WTC11 (cell line): Measurements from ENCODE around the gene IRAG1. TPM values are rescaled to one million over a fixed set of nuclear protein-coding genes. Genes with fewer than 3 reads are reported as not detected.

ENCODE experiments used
- ATAC-seq: fragments of 200-7000 bp; cut with Tn5 transposase; 2 replicates; pipeline ENCODE4 v1.10.0; 2021; ENCODE audit warnings: mild to moderate bottlenecking, moderate library complexity
- CTCF ChIA-PET: fragments of 300-600 bp; sonication (Branson Sonifier 250); formaldehyde crosslinking; loops from one replicate; lab custom pipeline; 2021; ENCODE audit warnings: antibody characterized with exemption; lab: Charles Lee
- POLR2A ChIA-PET: fragments of 350-600 bp; sonication (Branson Sonifier 250); formaldehyde crosslinking; loops from one replicate; lab custom pipeline; 2021; ENCODE audit warnings: antibody characterized with exemption; lab: Charles Lee
- DNase-seq: peaks from one replicate; pipeline ENCODE4 v3.0.0; 2021; ENCODE audit warnings: low spot score
- H3K27ac Mint-ChIP-seq: 2 replicates; pipeline ENCODE4 v1.8.0; 2021; ENCODE audit warnings: mixed read lengths
- H3K27me3 Mint-ChIP-seq: 2 replicates; pipeline ENCODE4 v1.8.0; 2021; ENCODE audit warnings: low read depth, mild to moderate bottlenecking, moderate library complexity, mixed read lengths
- H3K36me3 Mint-ChIP-seq: 2 replicates; pipeline ENCODE4 v1.8.0; 2021; ENCODE audit warnings: mixed read lengths
- H3K4me1 Mint-ChIP-seq: 2 replicates; pipeline ENCODE4 v1.8.0; 2022; ENCODE audit warnings: mixed read lengths
- H3K4me3 Mint-ChIP-seq: 2 replicates; pipeline ENCODE4 v1.8.0; 2021; ENCODE audit warnings: mild to moderate bottlenecking, moderate library complexity, mixed read lengths
- H3K9me3 Mint-ChIP-seq: 2 replicates; pipeline ENCODE4 v1.8.0; 2021; ENCODE audit warnings: mixed read lengths
- GRHL2 ChIP-seq: fragments of 250-450 bp; sonication (Bioruptor Pico); IDR thresholded peaks from 2 replicates; pipeline ENCODE4 v1.8.0; 2022; ENCODE audit warnings: mild to moderate bottlenecking, moderate library complexity; ENCODE audit not compliant: insufficient replicate concordance, severe bottlenecking
- NFATC4 ChIP-seq: fragments of 250-450 bp; sonication (Bioruptor Pico); IDR thresholded peaks from 2 replicates; pipeline ENCODE4 v1.9.0; 2021; ENCODE audit warnings: mild to moderate bottlenecking
- NFE2L1 ChIP-seq: sonication (generic); formaldehyde crosslinking; IDR thresholded peaks from 2 replicates; pipeline ENCODE4 v1.8.1; 2023; ENCODE audit warnings: missing genetic modification reagents
- NR2C2 ChIP-seq: sonication (generic); formaldehyde crosslinking; IDR thresholded peaks from 2 replicates; pipeline ENCODE4 v1.8.0; 2022; ENCODE audit warnings: mild to moderate bottlenecking, missing genetic modification reagents
- PRRX2 ChIP-seq: fragments of 250-450 bp; sonication (Bioruptor Pico); IDR thresholded peaks from 2 replicates; pipeline ENCODE4 v1.8.0; 2021; ENCODE audit warnings: mild to moderate bottlenecking
- SP1 ChIP-seq: sonication (generic); formaldehyde crosslinking; conservative IDR thresholded peaks from 2 replicates; pipeline ENCODE4 v1.8.1; 2022; ENCODE audit warnings: missing genetic modification reagents
- TEAD1 ChIP-seq: sonication (generic); formaldehyde crosslinking; IDR thresholded peaks from 2 replicates; pipeline ENCODE4 v1.8.0; 2022; ENCODE audit warnings: mild to moderate bottlenecking, missing genetic modification reagents
- TEAD4 ChIP-seq: sonication (generic); formaldehyde crosslinking; IDR thresholded peaks from 2 replicates; pipeline ENCODE4 v1.8.0; 2022; ENCODE audit warnings: mild to moderate bottlenecking, missing genetic modification reagents
- ZNF121 ChIP-seq: sonication (generic); formaldehyde crosslinking; IDR thresholded peaks from 2 replicates; pipeline ENCODE4 v1.8.0; 2023; ENCODE audit warnings: missing genetic modification reagents
- ZNF263 ChIP-seq: sonication (generic); formaldehyde crosslinking; IDR thresholded peaks from 2 replicates; pipeline ENCODE4 v1.8.1; 2022; ENCODE audit warnings: low read depth, mild to moderate bottlenecking, moderate library complexity, missing genetic modification reagents
- ZNF317 ChIP-seq: sonication (generic); formaldehyde crosslinking; IDR thresholded peaks from 2 replicates; pipeline ENCODE4 v1.8.1; 2023; ENCODE audit warnings: low read depth, mild to moderate bottlenecking, moderate library complexity, missing genetic modification reagents, borderline replicate concordance
- ZNF423 ChIP-seq: fragments of 250-450 bp; sonication (Bioruptor Pico); IDR thresholded peaks from 2 replicates; pipeline ENCODE4 v2.1.2; 2022; ENCODE audit warnings: mild to moderate bottlenecking, moderate library complexity
- total RNA-seq: library from RNA; stranded (reverse); gene quantifications from 3 replicates; pipeline ENCODE4 v1.2.3, GENCODE V29; 2021
- TF ChIP-seq, protein P1 (sequence below): sonication (generic); formaldehyde crosslinking; IDR thresholded peaks from 2 replicates; pipeline ENCODE4 v1.8.0; 2022; ENCODE audit warnings: mild to moderate bottlenecking, missing genetic modification reagents
- TF ChIP-seq, protein P2 (sequence below): fragments of 250-450 bp; sonication (Bioruptor Pico); IDR thresholded peaks from 2 replicates; pipeline ENCODE4 v2.1.2; 2022; ENCODE audit warnings: mild to moderate bottlenecking, moderate library complexity
- TF ChIP-seq, protein P3 (sequence below): sonication (generic); formaldehyde crosslinking; IDR thresholded peaks from 2 replicates; pipeline ENCODE4 v1.8.0; 2022; ENCODE audit warnings: missing genetic modification reagents
- TF ChIP-seq, protein P4 (sequence below): sonication (generic); formaldehyde crosslinking; IDR thresholded peaks from 2 replicates; pipeline ENCODE4 v1.8.0; 2023; ENCODE audit warnings: missing genetic modification reagents
- TF ChIP-seq, protein P5 (sequence below): fragments of 200-600 bp; IDR thresholded peaks from 2 replicates; pipeline ENCODE4 v1.8.0; 2022; ENCODE audit warnings: antibody characterized with exemption
- TF ChIP-seq, protein P6 (sequence below): fragments of 250-450 bp; sonication (Bioruptor Pico); conservative IDR thresholded peaks from 2 replicates; pipeline ENCODE4 v1.9.0; 2021; ENCODE audit warnings: mild to moderate bottlenecking

IRAG1 gene
- total RNA-seq, 1 experiment from 2014 or later = 2.8 TPM

DNA sequence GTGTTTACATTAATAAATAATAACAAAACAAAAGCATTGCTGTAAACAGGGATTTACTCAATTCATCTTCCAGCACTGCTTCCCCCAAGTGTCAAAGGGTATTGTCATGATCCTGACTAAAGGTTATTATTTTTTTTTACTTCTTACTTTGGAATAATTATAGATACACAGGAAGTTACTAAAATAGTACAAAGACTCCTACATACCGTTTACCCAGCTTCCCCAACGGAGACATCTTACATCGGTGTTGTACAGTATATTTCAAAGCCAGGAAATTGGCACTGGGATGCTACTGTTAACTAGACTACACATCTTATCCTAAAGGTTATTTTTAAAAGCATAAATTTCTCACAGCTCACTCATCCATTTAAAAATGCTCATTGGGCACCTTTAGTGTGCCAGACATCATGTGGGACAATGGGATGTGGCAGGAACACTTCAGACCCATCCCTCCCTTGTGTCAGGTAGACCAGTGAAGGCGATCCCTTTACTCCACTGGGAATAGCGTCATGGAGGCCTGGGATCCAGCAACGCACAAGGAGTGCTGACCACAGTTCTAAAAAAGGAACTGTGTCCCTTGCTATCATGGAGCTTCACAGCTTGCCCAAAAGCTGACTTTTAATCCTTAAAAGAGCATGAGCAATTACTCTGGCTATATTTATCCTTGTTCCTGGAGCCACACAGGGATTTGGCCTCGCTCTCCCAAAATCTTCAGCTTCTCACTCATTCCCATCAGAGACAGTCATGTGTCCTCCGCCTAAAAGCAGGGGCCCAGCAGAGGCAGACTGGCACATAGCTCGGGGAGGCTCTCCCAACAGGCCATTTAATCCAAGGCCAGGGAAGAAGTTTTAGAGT lies 3.1 kb upstream of the IRAG1 start (continued):
- TF ChIP-seq, protein P1, sequence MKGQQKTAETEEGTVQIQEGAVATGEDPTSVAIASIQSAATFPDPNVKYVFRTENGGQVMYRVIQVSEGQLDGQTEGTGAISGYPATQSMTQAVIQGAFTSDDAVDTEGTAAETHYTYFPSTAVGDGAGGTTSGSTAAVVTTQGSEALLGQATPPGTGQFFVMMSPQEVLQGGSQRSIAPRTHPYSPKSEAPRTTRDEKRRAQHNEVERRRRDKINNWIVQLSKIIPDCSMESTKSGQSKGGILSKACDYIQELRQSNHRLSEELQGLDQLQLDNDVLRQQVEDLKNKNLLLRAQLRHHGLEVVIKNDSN = no peak
- TF ChIP-seq ZNF423 (CRISPR knock-in tag) (no peak), NR2C2 (CRISPR knock-in tag) (no peak), TEAD1 (CRISPR knock-in tag) (no peak), PRRX2 (no peak), GRHL2 (CRISPR knock-in tag) (no peak)
- TF ChIP-seq, protein P2, sequence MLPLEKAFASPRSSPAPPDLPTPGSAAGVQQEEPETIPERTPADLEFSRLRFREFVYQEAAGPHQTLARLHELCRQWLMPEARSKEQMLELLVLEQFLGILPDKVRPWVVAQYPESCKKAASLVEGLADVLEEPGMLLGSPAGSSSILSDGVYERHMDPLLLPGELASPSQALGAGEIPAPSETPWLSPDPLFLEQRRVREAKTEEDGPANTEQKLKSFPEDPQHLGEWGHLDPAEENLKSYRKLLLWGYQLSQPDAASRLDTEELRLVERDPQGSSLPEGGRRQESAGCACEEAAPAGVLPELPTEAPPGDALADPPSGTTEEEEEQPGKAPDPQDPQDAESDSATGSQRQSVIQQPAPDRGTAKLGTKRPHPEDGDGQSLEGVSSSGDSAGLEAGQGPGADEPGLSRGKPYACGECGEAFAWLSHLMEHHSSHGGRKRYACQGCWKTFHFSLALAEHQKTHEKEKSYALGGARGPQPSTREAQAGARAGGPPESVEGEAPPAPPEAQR (CRISPR knock-in tag) = no peak
- TF ChIP-seq, protein P3, sequence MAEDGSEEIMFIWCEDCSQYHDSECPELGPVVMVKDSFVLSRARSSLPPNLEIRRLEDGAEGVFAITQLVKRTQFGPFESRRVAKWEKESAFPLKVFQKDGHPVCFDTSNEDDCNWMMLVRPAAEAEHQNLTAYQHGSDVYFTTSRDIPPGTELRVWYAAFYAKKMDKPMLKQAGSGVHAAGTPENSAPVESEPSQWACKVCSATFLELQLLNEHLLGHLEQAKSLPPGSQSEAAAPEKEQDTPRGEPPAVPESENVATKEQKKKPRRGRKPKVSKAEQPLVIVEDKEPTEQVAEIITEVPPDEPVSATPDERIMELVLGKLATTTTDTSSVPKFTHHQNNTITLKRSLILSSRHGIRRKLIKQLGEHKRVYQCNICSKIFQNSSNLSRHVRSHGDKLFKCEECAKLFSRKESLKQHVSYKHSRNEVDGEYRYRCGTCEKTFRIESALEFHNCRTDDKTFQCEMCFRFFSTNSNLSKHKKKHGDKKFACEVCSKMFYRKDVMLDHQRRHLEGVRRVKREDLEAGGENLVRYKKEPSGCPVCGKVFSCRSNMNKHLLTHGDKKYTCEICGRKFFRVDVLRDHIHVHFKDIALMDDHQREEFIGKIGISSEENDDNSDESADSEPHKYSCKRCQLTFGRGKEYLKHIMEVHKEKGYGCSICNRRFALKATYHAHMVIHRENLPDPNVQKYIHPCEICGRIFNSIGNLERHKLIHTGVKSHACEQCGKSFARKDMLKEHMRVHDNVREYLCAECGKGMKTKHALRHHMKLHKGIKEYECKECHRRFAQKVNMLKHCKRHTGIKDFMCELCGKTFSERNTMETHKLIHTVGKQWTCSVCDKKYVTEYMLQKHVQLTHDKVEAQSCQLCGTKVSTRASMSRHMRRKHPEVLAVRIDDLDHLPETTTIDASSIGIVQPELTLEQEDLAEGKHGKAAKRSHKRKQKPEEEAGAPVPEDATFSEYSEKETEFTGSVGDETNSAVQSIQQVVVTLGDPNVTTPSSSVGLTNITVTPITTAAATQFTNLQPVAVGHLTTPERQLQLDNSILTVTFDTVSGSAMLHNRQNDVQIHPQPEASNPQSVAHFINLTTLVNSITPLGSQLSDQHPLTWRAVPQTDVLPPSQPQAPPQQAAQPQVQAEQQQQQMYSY (CRISPR knock-in tag) = no peak

DNA sequence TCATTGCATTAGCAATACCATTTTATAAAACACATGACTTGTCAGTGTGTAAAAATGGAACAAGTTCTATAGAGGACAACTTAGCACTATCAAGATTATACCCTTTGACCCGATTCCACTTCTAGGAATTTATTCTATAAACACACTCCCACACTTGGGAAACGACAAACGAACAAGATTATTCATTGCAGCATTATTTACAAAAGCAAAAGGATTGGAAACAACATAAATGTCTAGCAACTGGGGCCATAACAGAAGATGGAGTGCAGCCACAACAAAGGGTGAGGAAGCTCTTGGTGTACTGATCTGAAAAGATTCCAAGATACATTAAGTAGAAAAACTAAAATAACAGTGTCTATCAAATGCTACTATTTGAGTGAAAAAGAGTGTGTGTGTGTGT lies 2.3 kb upstream of the IRAG1 start:
- ChIA-PET CTCF (no interaction called here), POLR2A (no interaction called here)
- no peak for DNase-seq
- Mint-ChIP-seq H3K4me1 (0 out of 2 replicates have a peak, but pooled peaks cover 5% of the 10 kb centered on the region), H3K27ac (no peak overlapping the region), H3K27me3 (peaks cover 4% of the 10 kb centered on the region; the same call in 1 of the 2 replicates), H3K36me3 (peaks cover 15% of the 10 kb centered on the region), H3K9me3 (peaks cover 22% of the 10 kb centered on the region), H3K4me3 (no peak overlapping the region)
- TF ChIP-seq TEAD4 (CRISPR knock-in tag) (no peak), ZNF317 (CRISPR knock-in tag) (no peak), NFE2L1 (CRISPR knock-in tag) (no peak), NFATC4 (no peak), SP1 (CRISPR knock-in tag) (no peak), ZNF121 (CRISPR knock-in tag) (no peak), ZNF263 (no peak)
- TF ChIP-seq, protein P4, sequence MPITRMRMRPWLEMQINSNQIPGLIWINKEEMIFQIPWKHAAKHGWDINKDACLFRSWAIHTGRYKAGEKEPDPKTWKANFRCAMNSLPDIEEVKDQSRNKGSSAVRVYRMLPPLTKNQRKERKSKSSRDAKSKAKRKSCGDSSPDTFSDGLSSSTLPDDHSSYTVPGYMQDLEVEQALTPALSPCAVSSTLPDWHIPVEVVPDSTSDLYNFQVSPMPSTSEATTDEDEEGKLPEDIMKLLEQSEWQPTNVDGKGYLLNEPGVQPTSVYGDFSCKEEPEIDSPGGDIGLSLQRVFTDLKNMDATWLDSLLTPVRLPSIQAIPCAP (CRISPR knock-in tag) = no peak
- TF ChIP-seq, protein P5, sequence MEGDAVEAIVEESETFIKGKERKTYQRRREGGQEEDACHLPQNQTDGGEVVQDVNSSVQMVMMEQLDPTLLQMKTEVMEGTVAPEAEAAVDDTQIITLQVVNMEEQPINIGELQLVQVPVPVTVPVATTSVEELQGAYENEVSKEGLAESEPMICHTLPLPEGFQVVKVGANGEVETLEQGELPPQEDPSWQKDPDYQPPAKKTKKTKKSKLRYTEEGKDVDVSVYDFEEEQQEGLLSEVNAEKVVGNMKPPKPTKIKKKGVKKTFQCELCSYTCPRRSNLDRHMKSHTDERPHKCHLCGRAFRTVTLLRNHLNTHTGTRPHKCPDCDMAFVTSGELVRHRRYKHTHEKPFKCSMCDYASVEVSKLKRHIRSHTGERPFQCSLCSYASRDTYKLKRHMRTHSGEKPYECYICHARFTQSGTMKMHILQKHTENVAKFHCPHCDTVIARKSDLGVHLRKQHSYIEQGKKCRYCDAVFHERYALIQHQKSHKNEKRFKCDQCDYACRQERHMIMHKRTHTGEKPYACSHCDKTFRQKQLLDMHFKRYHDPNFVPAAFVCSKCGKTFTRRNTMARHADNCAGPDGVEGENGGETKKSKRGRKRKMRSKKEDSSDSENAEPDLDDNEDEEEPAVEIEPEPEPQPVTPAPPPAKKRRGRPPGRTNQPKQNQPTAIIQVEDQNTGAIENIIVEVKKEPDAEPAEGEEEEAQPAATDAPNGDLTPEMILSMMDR = no peak
- TF ChIP-seq, protein P3 (CRISPR knock-in tag) = no peak
- TF ChIP-seq, protein P6, sequence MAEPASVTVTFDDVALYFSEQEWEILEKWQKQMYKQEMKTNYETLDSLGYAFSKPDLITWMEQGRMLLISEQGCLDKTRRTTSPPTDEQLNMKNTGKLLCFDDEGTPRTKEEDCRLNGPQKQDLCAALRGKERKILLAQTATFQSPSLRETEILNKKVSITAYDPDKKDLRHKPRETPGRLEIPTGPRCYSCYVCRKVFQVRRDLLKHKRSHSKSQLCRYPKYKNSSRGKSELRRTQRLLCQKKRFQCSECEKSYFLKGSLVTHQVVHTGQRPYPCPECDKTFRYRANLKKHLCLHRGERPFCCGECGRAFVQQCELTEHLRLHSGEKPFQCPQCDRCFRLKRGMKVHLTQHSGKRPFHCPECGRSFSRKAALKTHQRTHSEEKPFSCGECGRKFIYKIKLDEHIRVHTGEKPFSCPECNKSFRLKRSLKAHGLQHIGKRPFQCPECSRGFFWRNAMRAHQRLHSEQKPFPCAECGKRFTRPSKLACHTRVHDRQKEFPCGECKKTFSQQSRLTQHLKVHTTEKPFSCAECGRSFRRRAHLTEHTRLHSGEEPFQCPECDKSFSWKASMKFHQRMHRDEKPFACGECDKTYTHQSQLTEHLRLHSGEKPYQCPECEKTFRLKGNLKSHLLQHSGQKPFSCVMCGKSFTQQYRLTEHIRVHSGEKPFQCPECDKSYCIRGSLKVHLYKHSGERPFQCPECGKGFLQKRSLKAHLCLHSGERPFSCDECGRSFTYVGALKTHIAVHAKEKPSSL (CRISPR knock-in tag) = no peak
- ATAC-seq = no peak
